Thyroid gland (tissue), 4 donors: ENCODE data around the gene NAA50.

ENCODE experiments used
- POLR2A ChIP-seq, 2 donors: fragments of 450-650 bp; IDR thresholded peaks; one replicate each; pipeline ENCODE4 v1.6.1; 2017; ENCODE audit warnings: antibody characterized with exemption in 2 of 2, mild to moderate bottlenecking in 2 of 2, moderate library complexity in 1 of 2
- TF ChIP-seq, protein P1 (sequence below), 6 experiments: fragments of 200-600 bp in 3 of 6; fragments of 450-650 bp in 3 of 6; sonication (generic) in 3 of 6; IDR thresholded peaks; one replicate each; pipeline ENCODE4 v1.5.1; 2016 to 2019; ENCODE audit warnings: antibody characterized with exemption in 6 of 6, mild to moderate bottlenecking in 2 of 6, inconsistent platforms in 1 of 6, moderate library complexity in 1 of 6

DNA sequence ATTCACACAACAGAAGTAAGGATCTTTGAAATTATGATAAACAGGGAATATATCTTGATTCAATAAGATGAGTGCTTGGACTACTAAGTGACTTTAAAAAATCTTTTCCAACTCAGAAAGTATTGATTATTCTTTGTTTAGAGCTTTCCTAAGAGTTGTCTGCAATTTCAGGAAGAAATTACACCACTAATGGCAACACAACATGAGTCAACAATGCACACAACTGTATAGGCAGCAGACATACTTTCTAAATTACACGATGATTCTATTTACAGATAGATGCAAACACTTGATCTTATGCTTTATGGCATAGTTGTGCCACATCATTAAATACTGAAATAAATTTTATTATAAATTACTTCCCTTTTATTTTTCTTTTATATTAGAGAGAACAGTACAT is 4.4 kb downstream of the NAA50 start:
- TF ChIP-seq POLR2A (IDR thresholded peaks at IDR 0.05), result no peak
- TF ChIP-seq, protein P1, sequence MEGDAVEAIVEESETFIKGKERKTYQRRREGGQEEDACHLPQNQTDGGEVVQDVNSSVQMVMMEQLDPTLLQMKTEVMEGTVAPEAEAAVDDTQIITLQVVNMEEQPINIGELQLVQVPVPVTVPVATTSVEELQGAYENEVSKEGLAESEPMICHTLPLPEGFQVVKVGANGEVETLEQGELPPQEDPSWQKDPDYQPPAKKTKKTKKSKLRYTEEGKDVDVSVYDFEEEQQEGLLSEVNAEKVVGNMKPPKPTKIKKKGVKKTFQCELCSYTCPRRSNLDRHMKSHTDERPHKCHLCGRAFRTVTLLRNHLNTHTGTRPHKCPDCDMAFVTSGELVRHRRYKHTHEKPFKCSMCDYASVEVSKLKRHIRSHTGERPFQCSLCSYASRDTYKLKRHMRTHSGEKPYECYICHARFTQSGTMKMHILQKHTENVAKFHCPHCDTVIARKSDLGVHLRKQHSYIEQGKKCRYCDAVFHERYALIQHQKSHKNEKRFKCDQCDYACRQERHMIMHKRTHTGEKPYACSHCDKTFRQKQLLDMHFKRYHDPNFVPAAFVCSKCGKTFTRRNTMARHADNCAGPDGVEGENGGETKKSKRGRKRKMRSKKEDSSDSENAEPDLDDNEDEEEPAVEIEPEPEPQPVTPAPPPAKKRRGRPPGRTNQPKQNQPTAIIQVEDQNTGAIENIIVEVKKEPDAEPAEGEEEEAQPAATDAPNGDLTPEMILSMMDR (IDR thresholded peaks at IDR 0.05), result no peak
